GM12878 (cell line): Measurements from ENCODE around the gene RAP1GAP. TPM values are rescaled to one million over a fixed set of nuclear protein-coding genes. Genes with fewer than 3 reads are reported as not detected.

ENCODE experiments used
- ATAC-seq: fragments of 200-7000 bp; cut with Tn5 transposase; 3 replicates; pipeline ENCODE4 v1.9.1; 2020; ENCODE audit warnings: mild to moderate bottlenecking, moderate library complexity
- BruUV-seq: library from RNA; stranded (reverse); fragments of 400-500 nt; replicated peaks from 2 replicates; lab custom pipeline; 2021; lab: Mats Ljungman, UMichigan
- CTCF ChIA-PET: fragments of 300-600 bp; sonication (Branson Sonifier 250); formaldehyde crosslinking; extraction: SDS; loops from one replicate; lab custom pipeline; 2021; ENCODE audit warnings: inconsistent platforms; lab: Yijun Ruan, JAX
- POLR2A ChIA-PET: fragments of 350-600 bp; formaldehyde crosslinking; extraction: SDS; loops from one replicate; lab custom pipeline; 2021; ENCODE audit warnings: inconsistent platforms; lab: Charles Lee
- RAD21 ChIA-PET: fragments of 300-600 bp; sonication (Branson Sonifier 250); formaldehyde crosslinking; loops from one replicate; lab custom pipeline; 2023; ENCODE audit warnings: antibody characterized with exemption; ENCODE audit not compliant: unreplicated experiment; lab: Charles Lee
- SMC1A ChIA-PET: fragments of 300-600 bp; sonication (Branson Sonifier 250); formaldehyde crosslinking; loops from one replicate; lab custom pipeline; 2023; ENCODE audit not compliant: unreplicated experiment, uncharacterized antibody; lab: Charles Lee
- DNase-seq: peaks from one replicate; pipeline ENCODE4 v3.0.0-alpha.2; 2011; ENCODE audit warnings: low read depth, low spot score
- FAIRE-seq: peaks from 3 replicates; lab custom pipeline; 2011; peaks lifted over from hg19 to GRCh38; lab: Jason Lieb, UNC
- H2AFZ ChIP-seq: 2 replicates; pipeline ENCODE4 v1.6.0; 2011; ENCODE audit warnings: low read depth, low read length, control low read depth; ENCODE audit not compliant: control insufficient read depth
- H3K27ac ChIP-seq: 2 replicates; pipeline ENCODE4 v1.5.1; 2011; ENCODE audit warnings: control low read depth; ENCODE audit not compliant: control insufficient read depth, insufficient read depth
- H3K27me3 ChIP-seq, 2 experiments: replicated peaks in 1 of 2; 2 replicates each; pipeline versions ENCODE4 v1.6.0 to v1.6.1; 2011; ENCODE audit warnings: low read length in 1 of 2; ENCODE audit not compliant: control insufficient read depth in 2 of 2, insufficient read depth in 2 of 2
- H3K36me3 ChIP-seq, 2 experiments: 2 replicates each; pipeline ENCODE4 v1.5.1; 2011; ENCODE audit warnings: low read length in 1 of 2; ENCODE audit not compliant: control insufficient read depth in 2 of 2, insufficient read depth in 2 of 2
- H3K4me1 ChIP-seq: 2 replicates; pipeline ENCODE4 v1.6.1; 2011; ENCODE audit warnings: mild to moderate bottlenecking, low read length, moderate library complexity, mixed read lengths; ENCODE audit not compliant: control insufficient read depth, insufficient read depth
- H3K4me2 ChIP-seq: 2 replicates; pipeline ENCODE4 v1.6.0; 2011; ENCODE audit warnings: control low read depth; ENCODE audit not compliant: control insufficient read depth, insufficient read depth
- H3K4me3 ChIP-seq: fragments of 200-600 bp; sonication (generic); 2 replicates; pipeline ENCODE4 v1.5.1; 2016
- H3K79me2 ChIP-seq: 2 replicates; pipeline ENCODE4 v1.6.0; 2011; ENCODE audit warnings: low read length; ENCODE audit not compliant: control insufficient read depth, insufficient read depth
- H3K9ac ChIP-seq: 2 replicates; pipeline ENCODE4 v1.8.0; 2011; ENCODE audit warnings: low read length, control low read depth, mixed read lengths; ENCODE audit not compliant: control insufficient read depth, insufficient read depth
- H3K9me3 ChIP-seq: replicated peaks from 3 replicates; pipeline ENCODE4 v1.5.1; 2011; ENCODE audit warnings: mild to moderate bottlenecking, low read length; ENCODE audit not compliant: control insufficient read depth, insufficient read depth
- H4K20me1 ChIP-seq: 2 replicates; pipeline ENCODE4 v1.6.0; 2011; ENCODE audit not compliant: control insufficient read depth, insufficient read depth
- BRCA1 ChIP-seq: IDR thresholded peaks from 2 replicates; pipeline ENCODE4 v1.6.1; 2011; ENCODE audit warnings: low read depth, low read length, improper control_type of control experiment
- KAT2A ChIP-seq: conservative IDR thresholded peaks from 2 replicates; pipeline ENCODE4 v1.6.1; 2011; ENCODE audit warnings: low read depth, low read length; ENCODE audit not compliant: control insufficient read depth
- NRF1 ChIP-seq: conservative IDR thresholded peaks from 2 replicates; pipeline ENCODE4 v1.6.1; 2011; ENCODE audit warnings: mild to moderate bottlenecking, low read depth, low read length, improper control_type of control experiment
- WGBS: methylation state at CpG from one replicate; pipeline ENCODE4 v1.1.6; 2016; ENCODE audit warnings: low lambda C conversion rate; ENCODE audit not compliant: insufficient replicate concordance, insufficient coverage; ENCODE audit errors: missing lambda C conversion rate; 5-methylcytosine and 5-hydroxymethylcytosine counted together
- in situ Hi-C: fragments of 300-500 bp; cut with MboI; formaldehyde crosslinking; loops from 9 replicates; pipeline ENCODE4 v1.14.3; 2018; ENCODE audit warnings: mixed read lengths
- intact Hi-C: fragments of 100-400 bp; cut with micrococcal nuclease; formaldehyde crosslinking; loops from one replicate; pipeline ENCODE4 v1.14.2; 2022; ENCODE audit not compliant: unreplicated experiment
- polyA plus RNA-seq, 11 experiments: library from polyadenylated mRNA; depleted of rRNA in 4 of 11; unstranded in 6 of 11; stranded (reverse) in 5 of 11; fragments of >200 nt; fragmentation: Nextera tagmentation in 4 of 11; fragmentation: Illumina TruSeq in 1 of 11; extraction: Ambion mirVana in 4 of 11; extraction: Trizol in 1 of 11; gene quantifications; 1 replicate in 1 of 11; 2 replicates in 10 of 11; pipeline versions ENCODE4 v1.2.1 to v1.2.3, GENCODE V29; 2011 to 2016; ENCODE audit warnings: inconsistent platforms in 2 of 11, missing spikeins in 2 of 11, low read depth in 1 of 11
- total RNA-seq, 4 experiments: library from RNA; depleted of rRNA in 3 of 4; stranded (reverse); fragments of >200 nt in 3 of 4; fragmentation: Illumina TruSeq in 1 of 4; extraction: Trizol in 1 of 4; gene quantifications; 2 replicates each; pipeline versions ENCODE4 v1.2.1 to v1.2.3, GENCODE V29; 2013 to 2021
- TF ChIP-seq, protein P1 (sequence below): IDR thresholded peaks from 2 replicates; pipeline ENCODE4 v1.6.1; 2012; ENCODE audit warnings: mild to moderate bottlenecking, low read depth, low read length

Gene RAP1GAP
- total and polyA plus RNA-seq, 10 of the 15 experiments (the other 5 are each of a cell fraction or from before 2014, with no cell fraction given): 0.04 to 0.96 (median 0.09) TPM; not detected in 3

DNA sequence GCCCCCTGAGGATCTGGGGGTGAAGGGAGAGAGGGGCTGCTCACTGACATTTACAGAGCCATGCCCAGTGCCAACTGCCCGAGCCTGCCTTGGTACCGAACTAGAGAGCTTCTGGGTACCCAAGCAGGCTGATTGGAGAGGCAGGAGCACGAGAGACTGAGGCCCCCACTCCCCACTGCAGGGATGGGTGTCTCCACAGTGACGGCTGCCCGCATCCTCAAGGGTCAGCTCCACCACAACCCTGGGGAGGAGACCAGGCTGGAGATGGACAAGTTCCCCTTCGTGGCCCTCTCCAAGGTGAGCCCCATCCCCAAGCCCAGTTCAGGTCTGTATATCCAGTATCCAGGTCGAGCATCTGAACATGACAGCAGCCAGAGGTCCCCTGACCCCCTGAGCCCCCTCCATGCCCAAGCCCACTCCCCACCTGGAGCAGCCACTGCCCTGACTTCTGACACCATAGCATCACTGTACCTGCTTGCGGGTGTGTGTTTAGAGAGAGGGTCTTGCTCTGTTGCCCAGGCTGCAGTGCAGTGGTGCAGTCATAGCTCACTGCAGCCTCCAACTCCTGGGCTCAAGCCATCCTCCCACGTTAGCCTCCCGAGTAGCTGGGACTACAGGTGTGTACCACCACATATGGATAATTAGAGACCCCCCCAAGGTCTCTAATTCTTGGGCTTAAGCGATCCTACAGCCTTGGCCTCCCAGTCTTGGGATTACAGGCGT is 108.1 kb downstream of the RAP1GAP start:
- Histone ChIP-seq H3K4me2 (no peak overlapping the region), H4K20me1 (no peaks in the 10 kb centered on the region), H2AFZ (no peak overlapping the region), H3K4me1 (no peaks in the 10 kb centered on the region), H3K27me3 (no peaks in the 10 kb centered on the region; a peak in 1 of 4 replicates), H3K36me3 (no peaks in the 10 kb centered on the region), H3K9ac (no peak overlapping the region), H3K4me3 (no peak overlapping the region), H3K79me2 (no peaks in the 10 kb centered on the region), H3K9me3 (no peaks in the 10 kb centered on the region), H3K27ac (no peak overlapping the region)
- ChIA-PET CTCF (no interaction called here), RAD21 (no interaction called here), SMC1A (interaction anchor here (1.2 kb wide), 1 partner anchor 16 kb away, joined by 3 read pairs; no protein-coding TSS in a partner anchor), POLR2A (no interaction called here)
- FAIRE-seq (no peak), ATAC-seq (no peak), DNase-seq (no peak)
- BruUV-seq: no TSS peak
- WGBS: 18% methylated on average over 12 of the region's 12 CpGs
- in situ Hi-C loops: no loop called here
- intact Hi-C loops: no loop called here
- TF ChIP-seq KAT2A (no peak), BRCA1 (no peak), NRF1 (no peak)
- TF ChIP-seq, protein P1, sequence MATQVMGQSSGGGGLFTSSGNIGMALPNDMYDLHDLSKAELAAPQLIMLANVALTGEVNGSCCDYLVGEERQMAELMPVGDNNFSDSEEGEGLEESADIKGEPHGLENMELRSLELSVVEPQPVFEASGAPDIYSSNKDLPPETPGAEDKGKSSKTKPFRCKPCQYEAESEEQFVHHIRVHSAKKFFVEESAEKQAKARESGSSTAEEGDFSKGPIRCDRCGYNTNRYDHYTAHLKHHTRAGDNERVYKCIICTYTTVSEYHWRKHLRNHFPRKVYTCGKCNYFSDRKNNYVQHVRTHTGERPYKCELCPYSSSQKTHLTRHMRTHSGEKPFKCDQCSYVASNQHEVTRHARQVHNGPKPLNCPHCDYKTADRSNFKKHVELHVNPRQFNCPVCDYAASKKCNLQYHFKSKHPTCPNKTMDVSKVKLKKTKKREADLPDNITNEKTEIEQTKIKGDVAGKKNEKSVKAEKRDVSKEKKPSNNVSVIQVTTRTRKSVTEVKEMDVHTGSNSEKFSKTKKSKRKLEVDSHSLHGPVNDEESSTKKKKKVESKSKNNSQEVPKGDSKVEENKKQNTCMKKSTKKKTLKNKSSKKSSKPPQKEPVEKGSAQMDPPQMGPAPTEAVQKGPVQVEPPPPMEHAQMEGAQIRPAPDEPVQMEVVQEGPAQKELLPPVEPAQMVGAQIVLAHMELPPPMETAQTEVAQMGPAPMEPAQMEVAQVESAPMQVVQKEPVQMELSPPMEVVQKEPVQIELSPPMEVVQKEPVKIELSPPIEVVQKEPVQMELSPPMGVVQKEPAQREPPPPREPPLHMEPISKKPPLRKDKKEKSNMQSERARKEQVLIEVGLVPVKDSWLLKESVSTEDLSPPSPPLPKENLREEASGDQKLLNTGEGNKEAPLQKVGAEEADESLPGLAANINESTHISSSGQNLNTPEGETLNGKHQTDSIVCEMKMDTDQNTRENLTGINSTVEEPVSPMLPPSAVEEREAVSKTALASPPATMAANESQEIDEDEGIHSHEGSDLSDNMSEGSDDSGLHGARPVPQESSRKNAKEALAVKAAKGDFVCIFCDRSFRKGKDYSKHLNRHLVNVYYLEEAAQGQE: no peak
